ENCODE results near the gene BCAS1. TPM values are rescaled to one million over a fixed set of nuclear protein-coding genes. Genes with fewer than 3 reads are reported as not detected.

BCAS1 gene
- total RNA-seq, 2 donors from 2014 or later = 32.0 to 58.6 TPM

- H3K4me3 ChIP-seq = no peak overlapping the region
- DNase-seq (ENCODE audit: low spot score) = no peak
- H3K27ac ChIP-seq = no peak overlapping the region
- no peaks in the 10 kb centered on the region for H3K9me3 ChIP-seq
- H3K4me1 ChIP-seq (replicated peaks) = no peaks in the 10 kb centered on the region
- intact Hi-C loops (cut with DNase I) = loop anchor here (10.0 kb wide), 1 partner anchor 119 kb away; no protein-coding TSS in a partner anchor
- 81% methylated on average over 11 of the region's 11 CpGs for WGBS
- no peaks in the 10 kb centered on the region for H3K36me3 ChIP-seq
- TF ChIP-seq POLR2AphosphoS5 (IDR thresholded peaks at IDR 0.05) (no peak), CTCF (IDR thresholded peaks at IDR 0.05) (no peak)
- H3K27me3 ChIP-seq (replicated peaks; ENCODE audit: insufficient read depth) = no peaks in the 10 kb centered on the region
These were observed 6.3 kb downstream of the BCAS1 start for GRCh38 chr20:54063992-54064676.

- DNase-seq (ENCODE audit: low spot score) = no peak
- Histone ChIP-seq H3K27me3 (replicated peaks; ENCODE audit: insufficient read depth) (no peaks in the 10 kb centered on the region), H3K9me3 (no peaks in the 10 kb centered on the region), H3K27ac (no peak overlapping the region), H3K36me3 (no peaks in the 10 kb centered on the region), H3K4me1 (replicated peaks) (no peaks in the 10 kb centered on the region), H3K4me3 (no peak overlapping the region)
- WGBS = 79% methylated on average over 3 of the region's 3 CpGs
- TF ChIP-seq POLR2A (IDR thresholded peaks at IDR 0.05) (no peak), POLR2AphosphoS5 (IDR thresholded peaks at IDR 0.05) (no peak), CTCF (IDR thresholded peaks at IDR 0.05) (no peak)
- intact Hi-C loops (cut with DNase I) = loop anchor here (10.0 kb wide), 1 partner anchor 119 kb away; no protein-coding TSS in a partner anchor
These were observed 6.8 kb downstream of the BCAS1 start for GRCh38 chr20:54063580-54063979.

GRCh38 chr20:54062812-54063280 lies 7.5 kb downstream of the BCAS1 start:
- H3K27me3 ChIP-seq (replicated peaks; ENCODE audit: insufficient read depth) = no peaks in the 10 kb centered on the region
- no peak overlapping the region for H3K4me3 ChIP-seq
- no peak overlapping the region for H3K27ac ChIP-seq
- intact Hi-C loops (cut with DNase I) = loop anchor here (10.0 kb wide), 1 partner anchor 118 kb away; no protein-coding TSS in a partner anchor
- TF ChIP-seq CTCF (IDR thresholded peaks at IDR 0.05) (peak in 3 of 4 experiments; percentile 34 to 58 (median 48)), POLR2AphosphoS5 (IDR thresholded peaks at IDR 0.05) (peak; percentile 6), POLR2A (IDR thresholded peaks at IDR 0.05) (no peak)
- no peaks in the 10 kb centered on the region for H3K9me3 ChIP-seq
- no peaks in the 10 kb centered on the region for H3K4me1 ChIP-seq (replicated peaks)
- H3K36me3 ChIP-seq = no peaks in the 10 kb centered on the region
- DNase-seq (ENCODE audit: low spot score) = no peak
- WGBS = 48% methylated on average over 4 of the region's 4 CpGs

GRCh38 chr20:54061101-54061881 lies 9.1 kb downstream of the BCAS1 start:
- Histone ChIP-seq H3K9me3 (no peaks in the 10 kb centered on the region), H3K4me3 (no peak overlapping the region), H3K4me1 (replicated peaks) (no peaks in the 10 kb centered on the region), H3K27ac (no peak overlapping the region), H3K36me3 (no peaks in the 10 kb centered on the region), H3K27me3 (replicated peaks; ENCODE audit: insufficient read depth) (no peaks in the 10 kb centered on the region)
- intact Hi-C loops (cut with DNase I) = loop anchor here (10.0 kb wide), 1 partner anchor 116 kb away; no protein-coding TSS in a partner anchor
- WGBS = 68% methylated on average over 8 of the region's 8 CpGs
- DNase-seq (ENCODE audit: low spot score) = no peak
- TF ChIP-seq POLR2AphosphoS5 (IDR thresholded peaks at IDR 0.05) = no peak
- no peak for TF ChIP-seq CTCF (IDR thresholded peaks at IDR 0.05)
- no peak for TF ChIP-seq POLR2A (IDR thresholded peaks at IDR 0.05)

All from prostate gland (tissue), 2 donors.